Psoas muscle (tissue), 8 donors: ENCODE measurements around the gene NOL9. TPM values are rescaled to one million over a fixed set of nuclear protein-coding genes. Genes with fewer than 3 reads are reported as not detected.

Experiments used
- ATAC-seq, 4 donors: fragments of 200-7000 bp; cut with Tn5 transposase; one replicate each; pipeline ENCODE4 v1.9.1; 2020; ENCODE audit warnings: moderate library complexity in 3 of 4, mild to moderate bottlenecking in 2 of 4
- DNase-seq, 2 donors: peaks; one replicate each; pipeline ENCODE4 v3.0.0-alpha.2; 2020
- H3K27ac ChIP-seq: fragments of 200-600 bp; one replicate; pipeline ENCODE4 v1.8.0; 2022
- H3K27me3 ChIP-seq, 3 donors: fragments of 200-600 bp in 1 of 3; one replicate each; pipeline versions ENCODE4 v1.6.1 to v1.8.0; 2013 to 2022; ENCODE audit warnings: low read length in 2 of 3, mild to moderate bottlenecking in 2 of 3, moderate library complexity in 1 of 3; ENCODE audit not compliant: insufficient read depth in 3 of 3
- H3K36me3 ChIP-seq, 2 donors: fragments of 200-600 bp in 1 of 2; one replicate each; pipeline versions ENCODE4 v1.6.1 to v1.8.0; 2013 to 2022; ENCODE audit warnings: low read depth in 1 of 2, mild to moderate bottlenecking in 1 of 2, moderate library complexity in 1 of 2; ENCODE audit not compliant: insufficient read depth in 1 of 2
- H3K4me1 ChIP-seq: fragments of 200-600 bp; one replicate; pipeline ENCODE4 v1.8.0; 2022
- H3K4me3 ChIP-seq: fragments of 200-600 bp; one replicate; pipeline ENCODE4 v1.8.0; 2022; ENCODE audit warnings: mild to moderate bottlenecking
- H3K9me3 ChIP-seq: fragments of 200-600 bp; one replicate; pipeline ENCODE4 v1.8.0; 2022
- CTCF ChIP-seq: fragments of 200-600 bp; IDR thresholded peaks from one replicate; pipeline ENCODE4 v1.8.0; 2022; ENCODE audit warnings: antibody characterized with exemption
- WGBS, 3 donors: extraction: QIAGEN DNeasy Blood & Tissue Kit; methylation state at CpG; one replicate each; pipeline versions ENCODE4 v1.1.6 to v1.1.7; 2013; 5-methylcytosine and 5-hydroxymethylcytosine counted together
- intact Hi-C, 2 donors: fragments of 100-400 bp; cut with DNase I; formaldehyde crosslinking; loops; one replicate each; pipeline versions ENCODE4 v1.11.0 to v1.14.2; 2022
- polyA plus RNA-seq, 3 donors: library from polyadenylated mRNA; stranded (reverse); fragments of 200-250 nt; gene quantifications; one replicate each; pipeline ENCODE4 v1.2.3, GENCODE V29; 2013
- total RNA-seq, 4 donors: library from RNA; stranded (reverse); fragmentation: NEBNext Ultra II Directional in 2 of 4; extraction: Animal tissue kit (Norgen Biotek cat#: 25700) in 2 of 4; gene quantifications; one replicate each; pipeline versions ENCODE4 v1.2.1 to v1.2.4, GENCODE V29; 2021 to 2023
- donor health status: healthy with polysubstance abuse.
- donor health status: DM: no; HTN: no; CAD: no; lungs with moderate emphysema.
- donor health status: Bipolar disorder and iron deficiency.
- donor health status: healthy.
- donor health status: DM: yes; HTN: yes; CAD: no.
- donor health status: DM: no; HTN: no; CAD: no.
- donor health status: DM: no; HTN: no; CAD: no.
- donor health status: DM: yes; HTN: yes; CAD: no.

NOL9 gene
- total and polyA plus RNA-seq, 7 donors: 5.0 to 26.1 (median 17.1) TPM

GRCh38 chr1:6481820-6482219, 72.5 kb downstream of the NOL9 start:
- Histone ChIP-seq H3K36me3 (no peaks in the 10 kb centered on the region), H3K4me3 (no peak overlapping the region), H3K4me1 (no peaks in the 10 kb centered on the region), H3K9me3 (no peaks in the 10 kb centered on the region), H3K27me3 (peaks cover 0 to 23% (median 4%) of the 10 kb centered on the region in 3 donors), H3K27ac (no peak overlapping the region)
- no peak for TF ChIP-seq CTCF
- WGBS, 3 donors: 82 to 93% (median 89%) methylated on average over 5 of the region's 5 CpGs
- ATAC-seq: no peak
- intact Hi-C loops: no loop called here
- DNase-seq: no peak

GRCh38 chr1:6477039-6477820, 77.1 kb downstream of the NOL9 start:
- 69 to 78% (median 78%) methylated on average over 23 to 24 of the region's 24 CpGs for WGBS, 3 donors
- no peak overlapping the region for H3K4me3 ChIP-seq
- no peaks in the 10 kb centered on the region for H3K36me3 ChIP-seq
- H3K27me3 ChIP-seq: no peaks in the 10 kb centered on the region
- intact Hi-C loops: no loop called here
- no peak for DNase-seq
- ATAC-seq: no peak
- H3K9me3 ChIP-seq: no peaks in the 10 kb centered on the region
- no peak overlapping the region for H3K27ac ChIP-seq
- no peak for TF ChIP-seq CTCF
- H3K4me1 ChIP-seq: no peaks in the 10 kb centered on the region

- Histone ChIP-seq H3K4me3 (no peak overlapping the region), H3K27me3 (peaks cover 0 to 4% (median 0%) of the 10 kb centered on the region in 3 donors), H3K9me3 (no peaks in the 10 kb centered on the region), H3K27ac (no peak overlapping the region), H3K36me3 (peaks cover 0 to 7% of the 10 kb centered on the region in 2 donors), H3K4me1 (no peaks in the 10 kb centered on the region)
- intact Hi-C loops: no loop called here
- 87 to 93% (median 90%) methylated on average over 5 of the region's 5 CpGs for WGBS, 3 donors
- TF ChIP-seq CTCF: no peak
- DNase-seq (no peak), ATAC-seq (no peak)
These were observed 77.8 kb downstream of the NOL9 start for GRCh38 chr1:6476483-6476882.

GRCh38 chr1:6475381-6476133, 78.8 kb downstream of the NOL9 start:
- no peak overlapping the region for H3K27ac ChIP-seq
- H3K27me3 ChIP-seq: peaks cover 0 to 4% (median 0%) of the 10 kb centered on the region in 3 donors
- peak; percentile 71 to 84 (median 80) for ATAC-seq
- H3K4me1 ChIP-seq: no peaks in the 10 kb centered on the region
- no peak overlapping the region for H3K4me3 ChIP-seq
- peak; percentile 64 to 75 for DNase-seq
- no peaks in the 10 kb centered on the region for H3K9me3 ChIP-seq
- peaks cover 0 to 9% of the 10 kb centered on the region in 2 donors for H3K36me3 ChIP-seq
- WGBS, 3 donors: 38 to 42% (median 41%) methylated on average over 28 to 33 of the region's 33 CpGs
- peak; percentile 86 for TF ChIP-seq CTCF
- intact Hi-C loops: no loop called here
